Tibial nerve (tissue), 4 donors: ENCODE results near the gene ATG7. TPM values are rescaled to one million over a fixed set of nuclear protein-coding genes. Genes with fewer than 3 reads are reported as not detected.

Experiments used
- DNase-seq, 2 donors: peaks; one replicate each; pipeline ENCODE4 v3.0.0-alpha.2; 2019; ENCODE audit warnings: low spot score in 2 of 2
- H3K27ac ChIP-seq, 4 donors: fragments of 200-600 bp; sonication (generic) in 3 of 4; one replicate each; pipeline ENCODE4 v1.5.1; 2017 to 2019; ENCODE audit warnings: mild to moderate bottlenecking in 1 of 4
- H3K27me3 ChIP-seq, 2 donors: fragments of 200-600 bp; sonication (generic) in 1 of 2; one replicate each; pipeline versions ENCODE4 v1.5.1 to v1.6.0; 2017 to 2019
- H3K36me3 ChIP-seq, 3 donors: fragments of 200-600 bp; sonication (generic); one replicate each; pipeline ENCODE4 v1.5.1; 2018 to 2019
- H3K4me1 ChIP-seq, 4 donors: fragments of 200-600 bp; sonication (generic) in 3 of 4; one replicate each; pipeline ENCODE4 v1.5.1; 2017 to 2019
- H3K4me3 ChIP-seq, 4 donors: fragments of 200-600 bp; sonication (generic) in 3 of 4; one replicate each; pipeline ENCODE4 v1.5.1; 2017 to 2019; ENCODE audit warnings: mild to moderate bottlenecking in 1 of 4, moderate library complexity in 1 of 4
- H3K9me3 ChIP-seq, 4 donors: fragments of 200-600 bp; sonication (generic) in 3 of 4; one replicate each; pipeline ENCODE4 v1.5.1; 2017 to 2019
- CTCF ChIP-seq, 5 experiments: fragments of 200-600 bp in 3 of 5; fragments of 450-650 bp in 2 of 5; sonication (generic) in 3 of 5; IDR thresholded peaks; one replicate each; pipeline ENCODE4 v1.5.1; 2016 to 2019; ENCODE audit warnings: antibody characterized with exemption in 5 of 5, mild to moderate bottlenecking in 3 of 5, moderate library complexity in 2 of 5
- EP300 ChIP-seq, 2 donors: sonication (generic); formaldehyde crosslinking; IDR thresholded peaks; one replicate each; pipeline ENCODE4 v1.6.1; 2017; ENCODE audit warnings: antibody characterized with exemption in 2 of 2, mild to moderate bottlenecking in 1 of 2
- POLR2A ChIP-seq, 2 donors: fragments of 450-650 bp; IDR thresholded peaks; one replicate each; pipeline ENCODE4 v1.6.1; 2017; ENCODE audit warnings: antibody characterized with exemption in 2 of 2, mild to moderate bottlenecking in 2 of 2, moderate library complexity in 2 of 2
- WGBS, 2 donors: methylation state at CpG; one replicate each; pipeline ENCODE4 v1.1.5; 2018; 5-methylcytosine and 5-hydroxymethylcytosine counted together
- total RNA-seq, 4 donors: library from RNA; depleted of rRNA; stranded (reverse); fragments of >200 nt; gene quantifications; one replicate each; pipeline ENCODE4 v1.1.0, GENCODE V29; 2016

The ATG7 gene
- total RNA-seq, 4 donors from 2014 or later, result 71.0 to 94.0 (median 76.2) TPM

GRCh38 chr3:11362600-11362999 is 90.4 kb downstream of the ATG7 start:
- Histone ChIP-seq H3K4me3 (no peak overlapping the region), H3K9me3 (no peaks in the 10 kb centered on the region), H3K36me3 (peaks cover 4 to 83% (median 8%) of the 10 kb centered on the region in 3 donors), H3K27me3 (no peaks in the 10 kb centered on the region), H3K4me1 (peaks cover 0 to 17% (median 9%) of the 10 kb centered on the region in 4 donors), H3K27ac (no peak overlapping the region)
- DNase-seq, result no peak
- TF ChIP-seq CTCF (IDR thresholded peaks at IDR 0.05), result no peak
- TF ChIP-seq EP300 (IDR thresholded peaks at IDR 0.05), result no peak
- TF ChIP-seq POLR2A (IDR thresholded peaks at IDR 0.05), result no peak
- WGBS, 2 donors, result 65 to 71% methylated on average over 5 of the region's 5 CpGs

GRCh38 chr3:11363715-11364114 is 91.5 kb downstream of the ATG7 start:
- peaks cover 0 to 28% (median 15%) of the 10 kb centered on the region in 4 donors for H3K4me1 ChIP-seq
- no peaks in the 10 kb centered on the region for H3K9me3 ChIP-seq
- peaks cover 0 to 71% (median 8%) of the 10 kb centered on the region in 3 donors for H3K36me3 ChIP-seq
- no peak overlapping the region for H3K4me3 ChIP-seq
- no peaks in the 10 kb centered on the region for H3K27me3 ChIP-seq
- WGBS, 2 donors, result 72 to 77% methylated on average over 2 of the region's 2 CpGs
- TF ChIP-seq POLR2A (IDR thresholded peaks at IDR 0.05), result no peak
- no peak for TF ChIP-seq EP300 (IDR thresholded peaks at IDR 0.05)
- no peak for TF ChIP-seq CTCF (IDR thresholded peaks at IDR 0.05)
- H3K27ac ChIP-seq, result no peak overlapping the region
- DNase-seq, result no peak

- TF ChIP-seq CTCF (IDR thresholded peaks at IDR 0.05), result no peak
- TF ChIP-seq EP300 (IDR thresholded peaks at IDR 0.05), result no peak
- no peak for TF ChIP-seq POLR2A (IDR thresholded peaks at IDR 0.05)
- no peak for DNase-seq
- Histone ChIP-seq H3K4me3 (no peak overlapping the region), H3K27me3 (no peaks in the 10 kb centered on the region), H3K4me1 (peaks cover 0 to 33% (median 17%) of the 10 kb centered on the region in 4 donors), H3K36me3 (peaks cover 0 to 67% (median 8%) of the 10 kb centered on the region in 3 donors), H3K27ac (no peak overlapping the region), H3K9me3 (no peaks in the 10 kb centered on the region)
- 79 to 91% methylated on average over 2 of the region's 2 CpGs for WGBS, 2 donors
Observed at GRCh38 chr3:11364181-11364580, 92.0 kb downstream of the ATG7 start.

- 0% methylated on average over 2 of the region's 2 CpGs for WGBS, 2 donors
- Histone ChIP-seq H3K27ac (peak overlapping the region; percentile 39 to 97 (median 78)), H3K36me3 (peaks cover 0 to 36% (median 4%) of the 10 kb centered on the region in 3 donors), H3K4me3 (no peak overlapping the region), H3K27me3 (no peaks in the 10 kb centered on the region), H3K4me1 (peaks cover 0 to 57% (median 31%) of the 10 kb centered on the region in 4 donors), H3K9me3 (no peaks in the 10 kb centered on the region)
- peak in 1 of 2 donors; percentile 48 for DNase-seq
- peak in 1 of 2 donors; percentile 87 for TF ChIP-seq EP300 (IDR thresholded peaks at IDR 0.05)
- TF ChIP-seq CTCF (IDR thresholded peaks at IDR 0.05), result peak in 1 of 5 experiments; percentile 8
- TF ChIP-seq POLR2A (IDR thresholded peaks at IDR 0.05), result no peak
Observed at GRCh38 chr3:11367143-11367693, 95.0 kb downstream of the ATG7 start.

- no peaks in the 10 kb centered on the region for H3K27me3 ChIP-seq
- H3K4me1 ChIP-seq, result peaks cover 0 to 57% (median 31%) of the 10 kb centered on the region in 4 donors
- H3K9me3 ChIP-seq, result no peaks in the 10 kb centered on the region
- H3K27ac ChIP-seq, result peak overlapping the region in 3 of 4 donors; percentile 43 to 97 (median 83)
- no peak for TF ChIP-seq POLR2A (IDR thresholded peaks at IDR 0.05)
- no peak for TF ChIP-seq EP300 (IDR thresholded peaks at IDR 0.05)
- TF ChIP-seq CTCF (IDR thresholded peaks at IDR 0.05), result no peak
- no peak for DNase-seq
- H3K4me3 ChIP-seq, result no peak overlapping the region
- peaks cover 0 to 12% (median 0%) of the 10 kb centered on the region in 3 donors for H3K36me3 ChIP-seq
- WGBS, 2 donors, result 23 to 27% methylated on average over 3 of the region's 3 CpGs
Observed at GRCh38 chr3:11370191-11370590, 98.0 kb downstream of the ATG7 start.
